OCI-LY3 (cell line): Measurements from ENCODE around the gene KRT85.

Source experiments
- EZH2phosphoT487 ChIP-seq: fragments of 200-600 bp; shearing (Covaris generic); IDR thresholded peaks from 2 replicates; pipeline ENCODE4 v1.6.1; 2018; ENCODE audit warnings: antibody characterized with exemption, mixed run types, low read depth
- TF ChIP-seq, protein P1 (sequence below): fragments of 200-600, 300-600 bp; sonication (generic); IDR thresholded peaks from 2 replicates; pipeline ENCODE4 v1.5.1; 2014; ENCODE audit warnings: antibody characterized with exemption, low read length, low read depth

DNA sequence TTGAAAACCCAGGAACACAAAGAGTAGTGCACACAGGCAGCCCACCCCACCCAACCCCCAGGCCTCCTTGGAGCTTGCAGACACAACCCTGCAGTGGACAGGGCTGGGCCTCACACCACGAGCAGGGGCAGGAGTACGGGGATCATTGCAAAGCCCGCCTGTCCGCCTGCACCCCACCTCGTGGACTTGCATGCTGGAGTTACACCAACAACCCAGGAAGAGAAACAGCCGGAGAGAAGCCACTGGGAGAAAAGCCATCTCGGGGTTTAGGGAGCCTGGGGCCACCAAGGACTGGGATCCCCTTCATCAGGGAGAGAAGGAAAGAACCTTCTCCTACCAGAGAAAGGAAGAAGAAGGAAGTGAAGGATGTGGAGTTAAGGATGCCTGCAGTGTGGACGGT, 10.0 kb upstream of the KRT85 start:
- TF ChIP-seq, protein P1, sequence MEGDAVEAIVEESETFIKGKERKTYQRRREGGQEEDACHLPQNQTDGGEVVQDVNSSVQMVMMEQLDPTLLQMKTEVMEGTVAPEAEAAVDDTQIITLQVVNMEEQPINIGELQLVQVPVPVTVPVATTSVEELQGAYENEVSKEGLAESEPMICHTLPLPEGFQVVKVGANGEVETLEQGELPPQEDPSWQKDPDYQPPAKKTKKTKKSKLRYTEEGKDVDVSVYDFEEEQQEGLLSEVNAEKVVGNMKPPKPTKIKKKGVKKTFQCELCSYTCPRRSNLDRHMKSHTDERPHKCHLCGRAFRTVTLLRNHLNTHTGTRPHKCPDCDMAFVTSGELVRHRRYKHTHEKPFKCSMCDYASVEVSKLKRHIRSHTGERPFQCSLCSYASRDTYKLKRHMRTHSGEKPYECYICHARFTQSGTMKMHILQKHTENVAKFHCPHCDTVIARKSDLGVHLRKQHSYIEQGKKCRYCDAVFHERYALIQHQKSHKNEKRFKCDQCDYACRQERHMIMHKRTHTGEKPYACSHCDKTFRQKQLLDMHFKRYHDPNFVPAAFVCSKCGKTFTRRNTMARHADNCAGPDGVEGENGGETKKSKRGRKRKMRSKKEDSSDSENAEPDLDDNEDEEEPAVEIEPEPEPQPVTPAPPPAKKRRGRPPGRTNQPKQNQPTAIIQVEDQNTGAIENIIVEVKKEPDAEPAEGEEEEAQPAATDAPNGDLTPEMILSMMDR: no peak
- TF ChIP-seq EZH2phosphoT487: no peak
